H1 (cell line): ENCODE data around the gene SESN1. TPM values are rescaled to one million over a fixed set of nuclear protein-coding genes. Genes with fewer than 3 reads are reported as not detected.

Source experiments
- ASH2L ChIP-seq: fragments of 200-600, 300-600 bp; sonication (generic); IDR thresholded peaks from one replicate; pipeline ENCODE4 v1.7.1; 2017; ENCODE audit warnings: low read length
- POU5F1 ChIP-seq: IDR thresholded peaks from 2 replicates; pipeline ENCODE4 v1.6.1; 2011; ENCODE audit warnings: low read depth, mild to moderate bottlenecking, low read length, moderate library complexity
- USF2 ChIP-seq: IDR thresholded peaks from 2 replicates; pipeline ENCODE4 v1.6.1; 2011; ENCODE audit warnings: low read length, improper control_type of control experiment
- polyA plus RNA-seq, 7 experiments: library from polyadenylated mRNA; depleted of rRNA in 3 of 7; stranded (reverse) in 5 of 7; unstranded in 2 of 7; fragments of >200 nt in 5 of 7; fragments of 200-250 nt in 2 of 7; gene quantifications; 1 replicate in 5 of 7; 2 replicates in 1 of 7; 4 replicates in 1 of 7; pipeline versions ENCODE4 v1.2.1 to v1.2.3, GENCODE V29; 2011 to 2013; ENCODE audit warnings: missing spikeins in 2 of 7, mixed read lengths in 2 of 7
- total RNA-seq: library from RNA; stranded (reverse); fragmentation: NEBNext Ultra II Directional; extraction: Animal tissue kit (Norgen Biotek cat#: 25700); gene quantifications from 2 replicates; pipeline ENCODE4 v1.2.1, GENCODE V29; 2021

The SESN1 gene
- total and polyA plus RNA-seq, 2 of the 8 experiments (the other 6 are each of a cell fraction or from before 2014, with no cell fraction given) = 12.8 to 15.6 TPM

DNA sequence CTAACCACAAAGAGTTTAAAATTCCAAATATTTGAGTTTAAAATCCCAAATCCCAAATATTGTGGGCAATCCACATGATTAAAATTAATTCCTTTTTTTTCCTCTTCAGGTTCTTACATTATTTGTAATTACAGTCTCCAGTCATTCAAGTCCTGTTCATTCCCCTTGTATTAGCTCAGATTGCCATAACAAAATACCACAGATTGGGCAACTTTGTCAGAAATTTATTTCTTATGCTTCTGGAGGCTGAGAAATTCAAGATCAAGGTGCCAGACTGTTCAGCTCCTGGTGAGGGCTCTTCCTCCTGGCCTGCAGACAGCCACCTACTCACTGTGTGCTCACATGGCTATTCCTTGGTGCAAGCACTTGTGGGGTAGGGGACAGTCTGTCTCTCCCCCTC is 141.0 kb downstream of the SESN1 start (continued):
- TF ChIP-seq USF2 = no peak
- TF ChIP-seq ASH2L = no peak
- no peak for TF ChIP-seq POU5F1
